GM12878 (cell line): Measurements from ENCODE around the gene ETV4. TPM values are rescaled to one million over a fixed set of nuclear protein-coding genes. Genes with fewer than 3 reads are reported as not detected.

ENCODE experiments used
- ATAC-seq: fragments of 200-7000 bp; cut with Tn5 transposase; 3 replicates; pipeline ENCODE4 v1.9.1; 2020; ENCODE audit warnings: mild to moderate bottlenecking, moderate library complexity
- BruUV-seq: library from RNA; stranded (reverse); fragments of 400-500 nt; replicated peaks from 2 replicates; lab custom pipeline; 2021; lab: Mats Ljungman, UMichigan
- CTCF ChIA-PET: fragments of 300-600 bp; sonication (Branson Sonifier 250); formaldehyde crosslinking; extraction: SDS; loops from one replicate; lab custom pipeline; 2021; ENCODE audit warnings: inconsistent platforms; lab: Yijun Ruan, JAX
- POLR2A ChIA-PET: fragments of 350-600 bp; formaldehyde crosslinking; extraction: SDS; loops from one replicate; lab custom pipeline; 2021; ENCODE audit warnings: inconsistent platforms; lab: Charles Lee
- RAD21 ChIA-PET: fragments of 300-600 bp; sonication (Branson Sonifier 250); formaldehyde crosslinking; loops from one replicate; lab custom pipeline; 2023; ENCODE audit warnings: antibody characterized with exemption; ENCODE audit not compliant: unreplicated experiment; lab: Charles Lee
- SMC1A ChIA-PET: fragments of 300-600 bp; sonication (Branson Sonifier 250); formaldehyde crosslinking; loops from one replicate; lab custom pipeline; 2023; ENCODE audit not compliant: unreplicated experiment, uncharacterized antibody; lab: Charles Lee
- DNase-seq: peaks from one replicate; pipeline ENCODE4 v3.0.0-alpha.2; 2011; ENCODE audit warnings: low read depth, low spot score
- FAIRE-seq: peaks from 3 replicates; lab custom pipeline; 2011; peaks lifted over from hg19 to GRCh38; lab: Jason Lieb, UNC
- H2AFZ ChIP-seq: 2 replicates; pipeline ENCODE4 v1.6.0; 2011; ENCODE audit warnings: low read depth, low read length, control low read depth; ENCODE audit not compliant: control insufficient read depth
- H3K27ac ChIP-seq: 2 replicates; pipeline ENCODE4 v1.5.1; 2011; ENCODE audit warnings: control low read depth; ENCODE audit not compliant: control insufficient read depth, insufficient read depth
- H3K27me3 ChIP-seq, 2 experiments: replicated peaks in 1 of 2; 2 replicates each; pipeline versions ENCODE4 v1.6.0 to v1.6.1; 2011; ENCODE audit warnings: low read length in 1 of 2; ENCODE audit not compliant: control insufficient read depth in 2 of 2, insufficient read depth in 2 of 2
- H3K36me3 ChIP-seq, 2 experiments: 2 replicates each; pipeline ENCODE4 v1.5.1; 2011; ENCODE audit warnings: low read length in 1 of 2; ENCODE audit not compliant: control insufficient read depth in 2 of 2, insufficient read depth in 2 of 2
- H3K4me1 ChIP-seq: 2 replicates; pipeline ENCODE4 v1.6.1; 2011; ENCODE audit warnings: mild to moderate bottlenecking, low read length, moderate library complexity, mixed read lengths; ENCODE audit not compliant: control insufficient read depth, insufficient read depth
- H3K4me2 ChIP-seq: 2 replicates; pipeline ENCODE4 v1.6.0; 2011; ENCODE audit warnings: control low read depth; ENCODE audit not compliant: control insufficient read depth, insufficient read depth
- H3K4me3 ChIP-seq: fragments of 200-600 bp; sonication (generic); 2 replicates; pipeline ENCODE4 v1.5.1; 2016
- H3K79me2 ChIP-seq: 2 replicates; pipeline ENCODE4 v1.6.0; 2011; ENCODE audit warnings: low read length; ENCODE audit not compliant: control insufficient read depth, insufficient read depth
- H3K9ac ChIP-seq: 2 replicates; pipeline ENCODE4 v1.8.0; 2011; ENCODE audit warnings: low read length, control low read depth, mixed read lengths; ENCODE audit not compliant: control insufficient read depth, insufficient read depth
- H3K9me3 ChIP-seq: replicated peaks from 3 replicates; pipeline ENCODE4 v1.5.1; 2011; ENCODE audit warnings: mild to moderate bottlenecking, low read length; ENCODE audit not compliant: control insufficient read depth, insufficient read depth
- H4K20me1 ChIP-seq: 2 replicates; pipeline ENCODE4 v1.6.0; 2011; ENCODE audit not compliant: control insufficient read depth, insufficient read depth
- CBFB ChIP-seq: IDR thresholded peaks from 2 replicates; pipeline ENCODE4 v1.6.1; 2016; ENCODE audit warnings: antibody characterized with exemption, low read depth
- CEBPB ChIP-seq, 2 experiments: fragments of 150-350 bp in 1 of 2; IDR thresholded peaks; 2 replicates each; pipeline ENCODE4 v1.6.1; 2012 to 2014; ENCODE audit warnings: low read depth in 2 of 2, low read length in 2 of 2, borderline replicate concordance in 1 of 2, inconsistent platforms in 1 of 2
- CREB1 ChIP-seq: IDR thresholded peaks from 2 replicates; pipeline ENCODE4 v1.6.1; 2012; ENCODE audit warnings: low read depth, mild to moderate bottlenecking, inconsistent platforms
- DPF2 ChIP-seq: fragments of 450-650 bp; IDR thresholded peaks from 2 replicates; pipeline ENCODE4 v1.6.1; 2017; ENCODE audit warnings: mild to moderate bottlenecking
- HCFC1 ChIP-seq: fragments of 150-350 bp; IDR thresholded peaks from 2 replicates; pipeline ENCODE4 v1.6.1; 2014; ENCODE audit warnings: low read length
- HDAC6 ChIP-seq: fragments of 200-600 bp; sonication (generic); IDR thresholded peaks from one replicate; pipeline ENCODE4 v1.8.0; 2017; ENCODE audit warnings: antibody characterized with exemption; ENCODE audit not compliant: unreplicated experiment
- HDGF ChIP-seq: fragments of 450-650 bp; IDR thresholded peaks from 2 replicates; pipeline ENCODE4 v1.6.1; 2016; ENCODE audit warnings: antibody characterized with exemption
- NFIC ChIP-seq: IDR thresholded peaks from 2 replicates; pipeline ENCODE4 v1.6.1; 2012; ENCODE audit warnings: low read depth, mild to moderate bottlenecking, inconsistent platforms, low read length, moderate library complexity
- PAX8 ChIP-seq: fragments of 450-650 bp; IDR thresholded peaks from 2 replicates; pipeline ENCODE4 v1.6.1; 2017; ENCODE audit warnings: mild to moderate bottlenecking, moderate library complexity
- POLR2A ChIP-seq: IDR thresholded peaks from 2 replicates; pipeline ENCODE4 v1.6.1; 2011; ENCODE audit warnings: low read depth, mild to moderate bottlenecking, low read length
- POLR2AphosphoS2 ChIP-seq: IDR thresholded peaks from 2 replicates; pipeline ENCODE4 v1.6.1; 2011; ENCODE audit warnings: low read depth, mild to moderate bottlenecking, low read length, improper control_type of control experiment, moderate library complexity
- SIX5 ChIP-seq: IDR thresholded peaks from 2 replicates; pipeline ENCODE4 v1.6.1; 2011; ENCODE audit warnings: mild to moderate bottlenecking, low read depth, low read length, moderate library complexity; ENCODE audit not compliant: severe bottlenecking
- SMAD1 ChIP-seq: fragments of 450-650 bp; IDR thresholded peaks from 2 replicates; pipeline ENCODE4 v1.6.1; 2018; ENCODE audit warnings: mild to moderate bottlenecking, low read depth; ENCODE audit not compliant: partially characterized antibody
- SMC3 ChIP-seq: IDR thresholded peaks from 2 replicates; pipeline ENCODE4 v1.6.1; 2011; ENCODE audit warnings: low read length, improper control_type of control experiment, borderline replicate concordance
- SUPT20H ChIP-seq: IDR thresholded peaks from 2 replicates; pipeline ENCODE4 v1.6.1; 2011; ENCODE audit warnings: low read depth, mild to moderate bottlenecking, low read length, moderate library complexity, borderline replicate concordance; ENCODE audit not compliant: control insufficient read depth
- TAF1 ChIP-seq: IDR thresholded peaks from 2 replicates; pipeline ENCODE4 v1.6.1; 2011; ENCODE audit warnings: mild to moderate bottlenecking, low read depth, low read length, borderline replicate concordance
- TCF3 ChIP-seq: IDR thresholded peaks from 2 replicates; pipeline ENCODE4 v1.6.1; 2012; ENCODE audit warnings: low read depth, mild to moderate bottlenecking, low read length, borderline replicate concordance; ENCODE audit not compliant: insufficient read depth
- YY1 ChIP-seq: IDR thresholded peaks from 2 replicates; pipeline ENCODE4 v1.6.1; 2011; ENCODE audit warnings: low read depth, mild to moderate bottlenecking, low read length
- WGBS: methylation state at CpG from one replicate; pipeline ENCODE4 v1.1.6; 2016; ENCODE audit warnings: low lambda C conversion rate; ENCODE audit not compliant: insufficient replicate concordance, insufficient coverage; ENCODE audit errors: missing lambda C conversion rate; 5-methylcytosine and 5-hydroxymethylcytosine counted together
- in situ Hi-C: fragments of 300-500 bp; cut with MboI; formaldehyde crosslinking; loops from 9 replicates; pipeline ENCODE4 v1.14.3; 2018; ENCODE audit warnings: mixed read lengths
- intact Hi-C: fragments of 100-400 bp; cut with micrococcal nuclease; formaldehyde crosslinking; loops from one replicate; pipeline ENCODE4 v1.14.2; 2022; ENCODE audit not compliant: unreplicated experiment
- polyA plus RNA-seq, 11 experiments: library from polyadenylated mRNA; depleted of rRNA in 4 of 11; unstranded in 6 of 11; stranded (reverse) in 5 of 11; fragments of >200 nt; fragmentation: Nextera tagmentation in 4 of 11; fragmentation: Illumina TruSeq in 1 of 11; extraction: Ambion mirVana in 4 of 11; extraction: Trizol in 1 of 11; gene quantifications; 1 replicate in 1 of 11; 2 replicates in 10 of 11; pipeline versions ENCODE4 v1.2.1 to v1.2.3, GENCODE V29; 2011 to 2016; ENCODE audit warnings: inconsistent platforms in 2 of 11, missing spikeins in 2 of 11, low read depth in 1 of 11
- total RNA-seq, 4 experiments: library from RNA; depleted of rRNA in 3 of 4; stranded (reverse); fragments of >200 nt in 3 of 4; fragmentation: Illumina TruSeq in 1 of 4; extraction: Trizol in 1 of 4; gene quantifications; 2 replicates each; pipeline versions ENCODE4 v1.2.1 to v1.2.3, GENCODE V29; 2013 to 2021
- TF ChIP-seq, protein P1 (sequence below): fragments of 450-650 bp; IDR thresholded peaks from 2 replicates; pipeline ENCODE4 v1.6.1; 2014; ENCODE audit warnings: mild to moderate bottlenecking
- TF ChIP-seq, protein P2 (sequence below): fragments of 450-650 bp; IDR thresholded peaks from 2 replicates; pipeline ENCODE4 v1.6.1; 2017; ENCODE audit warnings: mild to moderate bottlenecking, moderate library complexity

The ETV4 gene
- total and polyA plus RNA-seq, 10 of the 15 experiments (the other 5 are each of a cell fraction or from before 2014, with no cell fraction given) = 0.19 to 14.5 (median 1.8) TPM

DNA sequence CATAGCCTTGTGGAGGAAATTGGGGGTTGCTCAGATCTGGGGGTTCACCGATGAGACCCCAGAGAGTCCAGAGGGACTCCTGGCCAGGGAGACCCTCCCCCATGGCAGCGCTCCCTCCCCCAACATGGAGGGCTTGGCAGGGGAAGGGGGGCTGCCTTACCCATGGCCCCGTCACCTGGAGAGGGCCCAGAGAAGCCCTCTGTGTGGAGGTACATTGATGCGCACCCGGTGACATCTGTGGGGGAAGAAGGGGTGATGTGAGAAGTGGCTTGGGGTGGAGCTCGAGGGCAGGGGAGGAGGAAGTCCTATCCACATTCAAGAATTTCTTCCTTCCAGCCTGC is 16.2 kb downstream of the ETV4 start:
- H3K9ac ChIP-seq = no peak overlapping the region
- no TSS peak for BruUV-seq
- peaks cover 4 to 9% of the 10 kb centered on the region in 2 experiments for H3K36me3 ChIP-seq
- no peak overlapping the region for H3K4me3 ChIP-seq
- ChIA-PET POLR2A (no interaction called here), RAD21 (interaction anchor here (0.5 kb wide), 1 partner anchor 139 kb away, joined by 3 read pairs; no protein-coding TSS in a partner anchor)
- in situ Hi-C loops (no loop called here), intact Hi-C loops (no loop called here)
- no peaks in the 10 kb centered on the region for H3K9me3 ChIP-seq
- no peak for ATAC-seq
- no peak overlapping the region for H3K27ac ChIP-seq
- DNase-seq = no peak
- H2AFZ ChIP-seq = no peak overlapping the region
- FAIRE-seq = no peak
- H4K20me1 ChIP-seq = no peaks in the 10 kb centered on the region
- no peak for TF ChIP-seq CEBPB (IDR thresholded peaks at IDR 0.05; ENCODE audit: borderline replicate concordance in 1 of 2, low read depth in 2 of 2, low read length in 2 of 2)
- TF ChIP-seq SMC3 = no peak
- no peak for TF ChIP-seq TAF1
- TF ChIP-seq YY1 = no peak
- no peak for TF ChIP-seq HDAC6
- no peak for TF ChIP-seq POLR2AphosphoS2
- no peak for TF ChIP-seq NFIC
- no peak for TF ChIP-seq HDGF
- no peak for TF ChIP-seq SMAD1
- TF ChIP-seq HCFC1 = no peak
- TF ChIP-seq, protein P1, sequence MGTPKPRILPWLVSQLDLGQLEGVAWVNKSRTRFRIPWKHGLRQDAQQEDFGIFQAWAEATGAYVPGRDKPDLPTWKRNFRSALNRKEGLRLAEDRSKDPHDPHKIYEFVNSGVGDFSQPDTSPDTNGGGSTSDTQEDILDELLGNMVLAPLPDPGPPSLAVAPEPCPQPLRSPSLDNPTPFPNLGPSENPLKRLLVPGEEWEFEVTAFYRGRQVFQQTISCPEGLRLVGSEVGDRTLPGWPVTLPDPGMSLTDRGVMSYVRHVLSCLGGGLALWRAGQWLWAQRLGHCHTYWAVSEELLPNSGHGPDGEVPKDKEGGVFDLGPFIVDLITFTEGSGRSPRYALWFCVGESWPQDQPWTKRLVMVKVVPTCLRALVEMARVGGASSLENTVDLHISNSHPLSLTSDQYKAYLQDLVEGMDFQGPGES = no peak
- TF ChIP-seq DPF2 = no peak
- no peak for TF ChIP-seq PAX8
- no peak for TF ChIP-seq POLR2A
- TF ChIP-seq TCF3 = no peak
- TF ChIP-seq CBFB = no peak
- TF ChIP-seq SIX5 = no peak
- TF ChIP-seq, protein P2, sequence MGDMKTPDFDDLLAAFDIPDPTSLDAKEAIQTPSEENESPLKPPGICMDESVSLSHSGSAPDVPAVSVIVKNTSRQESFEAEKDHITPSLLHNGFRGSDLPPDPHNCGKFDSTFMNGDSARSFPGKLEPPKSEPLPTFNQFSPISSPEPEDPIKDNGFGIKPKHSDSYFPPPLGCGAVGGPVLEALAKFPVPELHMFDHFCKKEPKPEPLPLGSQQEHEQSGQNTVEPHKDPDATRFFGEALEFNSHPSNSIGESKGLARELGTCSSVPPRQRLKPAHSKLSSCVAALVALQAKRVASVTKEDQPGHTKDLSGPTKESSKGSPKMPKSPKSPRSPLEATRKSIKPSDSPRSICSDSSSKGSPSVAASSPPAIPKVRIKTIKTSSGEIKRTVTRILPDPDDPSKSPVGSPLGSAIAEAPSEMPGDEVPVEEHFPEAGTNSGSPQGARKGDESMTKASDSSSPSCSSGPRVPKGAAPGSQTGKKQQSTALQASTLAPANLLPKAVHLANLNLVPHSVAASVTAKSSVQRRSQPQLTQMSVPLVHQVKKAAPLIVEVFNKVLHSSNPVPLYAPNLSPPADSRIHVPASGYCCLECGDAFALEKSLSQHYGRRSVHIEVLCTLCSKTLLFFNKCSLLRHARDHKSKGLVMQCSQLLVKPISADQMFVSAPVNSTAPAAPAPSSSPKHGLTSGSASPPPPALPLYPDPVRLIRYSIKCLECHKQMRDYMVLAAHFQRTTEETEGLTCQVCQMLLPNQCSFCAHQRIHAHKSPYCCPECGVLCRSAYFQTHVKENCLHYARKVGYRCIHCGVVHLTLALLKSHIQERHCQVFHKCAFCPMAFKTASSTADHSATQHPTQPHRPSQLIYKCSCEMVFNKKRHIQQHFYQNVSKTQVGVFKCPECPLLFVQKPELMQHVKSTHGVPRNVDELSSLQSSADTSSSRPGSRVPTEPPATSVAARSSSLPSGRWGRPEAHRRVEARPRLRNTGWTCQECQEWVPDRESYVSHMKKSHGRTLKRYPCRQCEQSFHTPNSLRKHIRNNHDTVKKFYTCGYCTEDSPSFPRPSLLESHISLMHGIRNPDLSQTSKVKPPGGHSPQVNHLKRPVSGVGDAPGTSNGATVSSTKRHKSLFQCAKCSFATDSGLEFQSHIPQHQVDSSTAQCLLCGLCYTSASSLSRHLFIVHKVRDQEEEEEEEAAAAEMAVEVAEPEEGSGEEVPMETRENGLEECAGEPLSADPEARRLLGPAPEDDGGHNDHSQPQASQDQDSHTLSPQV = no peak
- TF ChIP-seq SUPT20H = no peak
- TF ChIP-seq CREB1 = no peak
- TF ChIP-seq, all 136 proteins: peak for 0
- SMC1A ChIA-PET = interaction anchor here (2.2 kb wide), 1 partner anchor 14 kb away, joined by 7 read pairs; no protein-coding TSS in a partner anchor
- Histone ChIP-seq H3K27me3 (no peaks in the 10 kb centered on the region), H3K4me2 (no peak overlapping the region), H3K4me1 (no peaks in the 10 kb centered on the region), H3K79me2 (no peaks in the 10 kb centered on the region)
- 73% methylated on average over 6 of the region's 6 CpGs for WGBS
- CTCF ChIA-PET = no interaction called here
